Activated CD8-positive, alpha-beta memory T cell treated with anti-CD3 and anti-CD28 coated beads, Interleukin-2, amount 10 ng/mL, durations not matched to agents 7 days and 5 days (primary cell): ENCODE results near the gene SPDYE2B. TPM values are rescaled to one million over a fixed set of nuclear protein-coding genes. Genes with fewer than 3 reads are reported as not detected.
A peak's percentile ranks its signal among the peaks of the same experiment; 100 is the strongest.
"Not testable (repeated sequence)": the region's sequence is repeated elsewhere in the genome, so short reads cannot be mapped to it uniquely, and the experiment has no call there.

Source experiments
- ATAC-seq: fragments of 150-1000 bp; cut with Tn5 transposase; one replicate; pipeline ENCODE4 v1.10.0; 2021; ENCODE audit warnings: moderate library complexity
- CTCF ChIA-PET: fragments of 350-600 bp; sonication (Branson Sonifier 250); formaldehyde crosslinking; loops from one replicate; lab custom pipeline; 2021; ENCODE audit warnings: antibody characterized with exemption; lab: Charles Lee
- DNase-seq: peaks from one replicate; pipeline ENCODE4 v3.0.0-alpha.2; 2020
- H3K27ac Mint-ChIP-seq: one replicate; pipeline ENCODE4 v1.8.0; 2021; ENCODE audit warnings: mild to moderate bottlenecking, mixed read lengths
- H3K27me3 Mint-ChIP-seq: one replicate; pipeline ENCODE4 v1.8.0; 2021; ENCODE audit warnings: mixed read lengths
- H3K36me3 Mint-ChIP-seq: one replicate; pipeline ENCODE4 v1.8.0; 2021; ENCODE audit warnings: mild to moderate bottlenecking, mixed read lengths
- H3K4me1 Mint-ChIP-seq: one replicate; pipeline ENCODE4 v1.8.0; 2021; ENCODE audit warnings: mixed read lengths
- H3K4me3 Mint-ChIP-seq: one replicate; pipeline ENCODE4 v1.8.0; 2021; ENCODE audit warnings: mild to moderate bottlenecking, moderate library complexity, mixed read lengths
- H3K9me3 Mint-ChIP-seq: one replicate; pipeline ENCODE4 v1.8.0; 2022; ENCODE audit warnings: low read depth, mixed read lengths
- total RNA-seq, 2 experiments: library from RNA; stranded (reverse); gene quantifications; one replicate each; pipeline ENCODE4 v1.2.3, GENCODE V29; 2021

SPDYE2B gene
- total RNA-seq, 2 experiments from 2014 or later = not detected

DNA sequence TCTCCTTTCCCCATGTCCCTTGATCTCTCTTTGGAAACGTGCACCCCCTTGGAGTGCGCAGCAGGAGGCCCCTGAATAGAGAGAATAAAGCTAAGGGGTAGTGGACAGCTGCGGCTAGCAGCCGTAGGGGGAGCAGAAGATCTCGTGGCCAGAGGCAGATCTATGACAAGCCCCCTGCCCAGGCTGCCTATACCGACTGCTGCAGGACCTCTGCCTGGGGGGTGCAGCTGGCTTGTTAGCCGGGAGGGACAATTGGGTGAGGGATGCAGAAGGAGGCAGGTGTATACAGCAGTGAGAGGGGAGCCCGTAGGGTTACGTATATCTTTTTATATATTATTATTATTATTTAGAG lies 21.8 kb downstream of the SPDYE2B start:
- H3K4me1 Mint-ChIP-seq, DNase-seq, CTCF ChIA-PET, H3K27me3 Mint-ChIP-seq, H3K27ac Mint-ChIP-seq, H3K9me3 Mint-ChIP-seq, H3K4me3 Mint-ChIP-seq, H3K36me3 Mint-ChIP-seq: not testable (repeated sequence)
- ATAC-seq = peak; percentile 52

GRCh38 chr7:102673447-102674067 lies 23.4 kb downstream of the SPDYE2B start:
- H3K27ac Mint-ChIP-seq, DNase-seq, H3K4me1 Mint-ChIP-seq, CTCF ChIA-PET, ATAC-seq, H3K36me3 Mint-ChIP-seq, H3K27me3 Mint-ChIP-seq, H3K4me3 Mint-ChIP-seq, H3K9me3 Mint-ChIP-seq: not testable (repeated sequence)

GRCh38 chr7:102675545-102675944 lies 25.4 kb downstream of the SPDYE2B start:
- CTCF ChIA-PET, H3K4me1 Mint-ChIP-seq, DNase-seq: not testable (repeated sequence)

GRCh38 chr7:102680780-102681179 lies 30.7 kb downstream of the SPDYE2B start:
- H3K4me1 Mint-ChIP-seq, H3K4me3 Mint-ChIP-seq, H3K9me3 Mint-ChIP-seq, H3K36me3 Mint-ChIP-seq, H3K27me3 Mint-ChIP-seq, ATAC-seq, H3K27ac Mint-ChIP-seq, DNase-seq, CTCF ChIA-PET: not testable (repeated sequence)

More at GRCh38 chr7:102675545-102675944, 25.4 kb downstream of the SPDYE2B start:
- H3K4me3 Mint-ChIP-seq, ATAC-seq, H3K27me3 Mint-ChIP-seq, H3K36me3 Mint-ChIP-seq, H3K27ac Mint-ChIP-seq, H3K9me3 Mint-ChIP-seq: not testable (repeated sequence)

DNA sequence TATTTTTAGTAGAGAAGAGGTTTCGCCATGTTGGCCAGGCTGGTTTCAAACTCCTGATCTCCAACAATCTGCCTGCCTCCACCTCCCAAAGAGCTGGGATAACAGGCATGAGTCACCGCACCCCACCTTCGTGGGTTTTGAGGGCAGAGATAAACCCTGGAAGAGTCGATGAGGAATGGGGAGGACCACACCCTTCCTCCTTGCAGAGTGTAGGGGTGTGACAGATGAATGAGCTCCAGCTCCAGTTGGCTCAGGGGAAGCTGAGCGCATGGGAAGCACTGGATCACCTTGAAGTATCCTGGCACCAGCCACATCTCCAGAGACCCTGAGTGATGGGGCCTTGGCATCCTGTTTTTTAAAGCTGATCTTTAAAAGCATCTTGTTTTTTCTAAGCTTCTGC lies 32.4 kb downstream of the SPDYE2B start:
- H3K4me1 Mint-ChIP-seq, H3K36me3 Mint-ChIP-seq: not testable (repeated sequence)

DNA sequence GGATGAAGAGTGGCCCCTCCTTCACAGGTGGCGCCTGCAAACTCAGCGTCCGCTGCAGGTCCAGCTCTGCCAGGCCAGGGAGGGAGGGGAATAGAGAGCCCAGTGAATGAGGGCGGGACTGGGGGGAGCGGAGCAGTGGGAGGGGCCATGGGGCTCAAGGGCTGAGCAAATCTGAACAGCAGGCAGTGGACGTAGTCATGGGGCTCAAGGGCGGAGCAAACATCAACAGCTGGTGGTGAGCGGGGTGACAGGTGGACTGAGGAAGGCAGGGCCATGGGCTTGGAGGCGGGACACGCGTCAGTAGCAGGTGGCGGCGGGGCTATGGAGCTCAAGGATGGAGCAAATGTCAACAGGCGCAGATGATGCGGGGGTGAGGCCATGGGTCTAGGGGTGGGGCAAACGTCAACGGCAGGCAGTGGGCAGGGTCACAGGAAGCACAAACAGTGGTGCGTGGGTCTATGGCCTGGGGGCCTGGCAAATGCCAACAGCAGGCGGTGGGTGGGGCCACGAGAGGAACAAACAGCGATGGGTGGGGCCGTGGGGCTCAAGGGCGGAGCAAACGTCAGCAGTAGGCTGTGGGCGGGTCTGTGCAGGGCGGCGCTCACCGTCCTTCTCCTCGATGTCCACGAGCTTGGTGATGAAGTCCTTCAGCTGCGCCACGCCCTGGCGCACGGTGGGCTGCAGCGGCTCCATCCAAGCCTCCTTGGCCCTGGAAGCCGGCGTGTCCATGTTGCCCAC lies 38.3 kb downstream of the SPDYE2B start:
- CTCF ChIA-PET, H3K4me3 Mint-ChIP-seq, H3K36me3 Mint-ChIP-seq, H3K27me3 Mint-ChIP-seq, H3K27ac Mint-ChIP-seq, H3K4me1 Mint-ChIP-seq, H3K9me3 Mint-ChIP-seq, DNase-seq: not testable (repeated sequence)
- peak; percentile 90 for ATAC-seq

More for the DNA sequence above, 32.4 kb downstream of the SPDYE2B start:
- DNase-seq, CTCF ChIA-PET, ATAC-seq, H3K4me3 Mint-ChIP-seq, H3K9me3 Mint-ChIP-seq, H3K27ac Mint-ChIP-seq, H3K27me3 Mint-ChIP-seq: not testable (repeated sequence)

DNA sequence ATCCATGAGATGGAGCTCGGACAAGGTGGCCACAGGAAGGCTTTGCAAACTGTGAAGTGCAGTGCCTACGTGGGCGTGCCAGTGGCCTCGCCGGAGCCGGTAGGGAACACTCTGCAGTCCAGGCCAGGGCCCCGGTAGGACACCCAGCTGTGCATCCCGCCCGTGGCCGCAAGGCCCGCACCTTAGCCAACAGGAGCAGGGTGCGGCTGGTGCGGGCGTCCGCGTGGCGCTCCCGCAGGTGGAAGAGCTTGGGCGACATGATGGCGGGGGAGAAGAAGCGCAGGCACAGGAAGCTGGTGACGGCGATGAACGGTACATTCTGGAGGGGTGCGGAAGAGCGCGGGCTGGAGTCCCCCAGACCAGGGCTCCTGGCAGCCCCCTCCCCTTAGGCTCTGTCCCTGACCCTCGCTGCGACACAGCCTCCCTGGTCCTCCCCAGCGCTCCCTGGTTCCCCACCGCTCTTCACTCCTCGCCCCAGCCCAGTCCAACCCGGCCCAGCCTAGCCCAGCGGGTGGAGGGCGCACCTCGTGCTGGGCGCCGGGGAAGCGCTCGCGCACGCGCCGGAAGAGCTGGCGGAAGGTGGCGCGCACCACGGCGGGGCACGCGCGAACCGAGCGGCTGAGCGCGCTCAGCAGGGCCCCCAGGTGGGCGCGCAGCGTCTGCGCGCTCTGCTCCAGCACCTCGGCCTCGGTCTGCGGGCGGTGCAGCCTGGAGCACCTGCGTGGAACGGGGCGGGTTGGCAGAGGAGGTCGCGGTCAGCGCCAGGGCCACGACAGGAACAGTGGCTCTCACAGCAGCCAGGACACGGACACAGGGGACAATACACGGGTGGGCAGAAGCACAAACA lies 39.5 kb downstream of the SPDYE2B start:
- CTCF ChIA-PET, H3K4me1 Mint-ChIP-seq, H3K27me3 Mint-ChIP-seq, H3K9me3 Mint-ChIP-seq, H3K27ac Mint-ChIP-seq, H3K36me3 Mint-ChIP-seq, H3K4me3 Mint-ChIP-seq: not testable (repeated sequence)
- DNase-seq (peak; percentile 43), ATAC-seq (peak; percentile 79)

DNA sequence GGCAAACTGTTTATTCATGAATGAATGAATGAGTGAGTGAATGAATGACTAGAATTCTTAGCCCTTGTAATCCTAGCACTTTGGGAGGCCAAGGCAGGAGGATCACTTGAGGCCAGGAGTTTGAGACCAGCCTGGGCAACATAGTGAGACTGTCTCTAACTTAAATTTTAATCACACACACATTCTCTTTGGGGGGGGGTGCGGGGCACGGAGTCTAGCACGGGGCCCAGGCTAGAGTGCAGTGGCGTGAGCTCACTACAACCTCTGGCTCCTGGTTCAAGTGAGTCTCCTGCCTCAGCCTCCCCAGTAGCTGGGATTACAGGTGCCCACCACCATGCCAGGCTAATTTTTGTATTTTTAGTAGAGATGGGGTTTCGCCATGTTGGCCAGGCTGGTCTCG lies 40.5 kb downstream of the SPDYE2B start:
- DNase-seq, H3K36me3 Mint-ChIP-seq, CTCF ChIA-PET, H3K27ac Mint-ChIP-seq, H3K4me1 Mint-ChIP-seq, H3K27me3 Mint-ChIP-seq, H3K4me3 Mint-ChIP-seq, H3K9me3 Mint-ChIP-seq, ATAC-seq: not testable (repeated sequence)

DNA sequence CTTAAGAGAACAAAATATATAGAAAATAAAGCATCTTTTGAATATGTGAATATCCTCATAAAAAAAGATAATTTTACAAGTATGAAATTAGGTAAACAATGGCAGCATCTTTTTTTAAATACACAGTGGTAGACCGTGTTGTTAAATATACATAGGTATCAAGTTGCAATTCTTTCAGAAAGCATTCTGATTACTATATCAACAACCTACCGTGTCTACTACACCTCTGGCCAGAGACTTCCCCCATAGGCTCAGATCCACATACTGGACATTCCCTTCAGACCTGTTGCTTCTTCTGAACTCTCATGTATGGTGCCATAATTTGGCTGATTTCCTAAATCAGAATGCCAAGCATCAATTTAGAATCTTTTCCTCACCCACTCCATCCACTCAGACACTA lies 43.9 kb downstream of the SPDYE2B start:
- CTCF ChIA-PET, DNase-seq, H3K27ac Mint-ChIP-seq, H3K36me3 Mint-ChIP-seq, H3K4me1 Mint-ChIP-seq, H3K4me3 Mint-ChIP-seq, H3K9me3 Mint-ChIP-seq, H3K27me3 Mint-ChIP-seq, ATAC-seq: not testable (repeated sequence)

GRCh38 chr7:102695033-102695552 lies 45.0 kb downstream of the SPDYE2B start:
- ATAC-seq, H3K4me3 Mint-ChIP-seq, H3K36me3 Mint-ChIP-seq, DNase-seq, H3K4me1 Mint-ChIP-seq, CTCF ChIA-PET, H3K27me3 Mint-ChIP-seq, H3K9me3 Mint-ChIP-seq, H3K27ac Mint-ChIP-seq: not testable (repeated sequence)

DNA sequence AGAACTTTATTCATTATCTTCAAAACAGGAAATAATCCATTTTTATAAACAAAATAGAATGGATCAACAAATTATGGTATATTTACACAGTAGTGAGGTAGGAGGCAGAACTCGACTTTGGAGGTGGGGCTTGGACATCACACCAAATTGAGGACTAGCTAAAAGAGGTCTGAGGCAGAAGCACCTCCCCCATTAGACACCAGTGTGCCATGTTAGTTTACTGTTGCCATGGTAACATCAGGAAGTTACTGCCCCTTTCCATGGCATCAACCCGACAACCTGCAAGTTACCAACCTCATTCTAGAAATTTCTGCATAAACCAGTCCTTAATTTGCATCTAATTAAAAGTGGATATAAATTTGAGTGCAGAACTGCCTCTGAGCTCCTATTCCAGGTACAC lies 45.9 kb downstream of the SPDYE2B start:
- H3K27ac Mint-ChIP-seq, H3K4me1 Mint-ChIP-seq, H3K9me3 Mint-ChIP-seq, CTCF ChIA-PET, H3K4me3 Mint-ChIP-seq, H3K36me3 Mint-ChIP-seq, DNase-seq, ATAC-seq: not testable (repeated sequence)
- H3K27me3 Mint-ChIP-seq = peaks cover 12% of the 10 kb centered on the region

GRCh38 chr7:102697642-102698512 lies 47.8 kb downstream of the SPDYE2B start:
- ATAC-seq, H3K4me3 Mint-ChIP-seq, H3K27ac Mint-ChIP-seq, H3K36me3 Mint-ChIP-seq, H3K9me3 Mint-ChIP-seq, H3K4me1 Mint-ChIP-seq, DNase-seq, CTCF ChIA-PET: not testable (repeated sequence)
- H3K27me3 Mint-ChIP-seq = peaks cover 17% of the 10 kb centered on the region
